ENCODE results near the gene C14orf180.

Gene C14orf180

DNA sequence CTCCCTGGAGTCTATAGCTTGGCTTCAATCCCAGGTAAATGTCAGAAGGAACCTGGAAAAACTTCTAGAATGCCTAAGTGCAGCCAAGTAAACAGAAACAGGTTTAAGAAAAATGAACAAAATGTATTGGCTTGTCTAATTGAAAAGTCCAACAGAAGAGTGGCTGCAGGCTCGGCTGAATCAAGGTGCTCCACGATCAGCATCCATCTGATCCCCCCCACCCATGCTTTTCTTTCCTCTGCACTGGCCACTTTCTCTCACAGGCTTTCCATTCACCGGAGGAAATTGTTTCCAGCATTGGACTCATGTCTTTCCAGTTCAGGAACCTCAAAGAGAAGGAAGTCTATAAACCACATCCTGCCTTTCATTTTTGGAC, 42.0 kb upstream of the C14orf180 start:
- CTCF ChIA-PET: no interaction called here
- H3K4me3 ChIP-seq (ENCODE audit: low read depth, low read length): no peak overlapping the region
- POLR2A ChIA-PET: no interaction called here
- TF ChIP-seq, protein P1, sequence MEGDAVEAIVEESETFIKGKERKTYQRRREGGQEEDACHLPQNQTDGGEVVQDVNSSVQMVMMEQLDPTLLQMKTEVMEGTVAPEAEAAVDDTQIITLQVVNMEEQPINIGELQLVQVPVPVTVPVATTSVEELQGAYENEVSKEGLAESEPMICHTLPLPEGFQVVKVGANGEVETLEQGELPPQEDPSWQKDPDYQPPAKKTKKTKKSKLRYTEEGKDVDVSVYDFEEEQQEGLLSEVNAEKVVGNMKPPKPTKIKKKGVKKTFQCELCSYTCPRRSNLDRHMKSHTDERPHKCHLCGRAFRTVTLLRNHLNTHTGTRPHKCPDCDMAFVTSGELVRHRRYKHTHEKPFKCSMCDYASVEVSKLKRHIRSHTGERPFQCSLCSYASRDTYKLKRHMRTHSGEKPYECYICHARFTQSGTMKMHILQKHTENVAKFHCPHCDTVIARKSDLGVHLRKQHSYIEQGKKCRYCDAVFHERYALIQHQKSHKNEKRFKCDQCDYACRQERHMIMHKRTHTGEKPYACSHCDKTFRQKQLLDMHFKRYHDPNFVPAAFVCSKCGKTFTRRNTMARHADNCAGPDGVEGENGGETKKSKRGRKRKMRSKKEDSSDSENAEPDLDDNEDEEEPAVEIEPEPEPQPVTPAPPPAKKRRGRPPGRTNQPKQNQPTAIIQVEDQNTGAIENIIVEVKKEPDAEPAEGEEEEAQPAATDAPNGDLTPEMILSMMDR (IDR thresholded peaks at IDR 0.05; ENCODE audit: insufficient read depth, low read length, missing control alignments): no peak
- no peak for DNase-seq (ENCODE audit: low read depth, low spot score)

DNA sequence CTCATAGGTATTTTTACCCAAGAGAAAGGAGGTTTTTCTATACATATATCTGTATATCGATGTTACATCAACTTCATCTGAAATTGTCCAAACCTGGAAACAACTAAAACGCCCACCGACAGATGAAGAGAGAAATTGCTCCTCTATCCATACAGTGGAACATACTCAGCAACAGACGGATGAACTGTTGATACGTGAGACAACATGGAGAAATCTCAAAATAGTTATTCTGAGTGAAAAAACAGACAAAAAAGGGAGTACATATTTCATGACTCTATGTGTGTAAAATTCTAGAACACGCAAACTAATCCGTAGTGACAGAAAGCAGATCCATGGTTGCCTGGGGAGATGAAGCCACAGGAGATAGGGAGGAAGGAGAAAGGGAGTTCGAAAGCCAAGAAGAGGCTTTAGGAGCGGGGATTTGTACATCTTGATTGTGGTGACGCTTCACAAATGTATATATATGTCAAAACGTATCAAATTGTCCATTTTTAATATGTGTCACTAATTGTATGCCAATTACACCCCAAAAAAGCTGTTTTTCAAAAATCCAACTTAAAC, 37.6 kb upstream of the C14orf180 start:
- POLR2A ChIA-PET: no interaction called here
- TF ChIP-seq, protein P1 (IDR thresholded peaks at IDR 0.05; ENCODE audit: insufficient read depth, low read length, missing control alignments): no peak
- no peak overlapping the region for H3K4me3 ChIP-seq (ENCODE audit: low read depth, low read length)
- no peak for DNase-seq (ENCODE audit: low read depth, low spot score)
- CTCF ChIA-PET: no interaction called here

DNA sequence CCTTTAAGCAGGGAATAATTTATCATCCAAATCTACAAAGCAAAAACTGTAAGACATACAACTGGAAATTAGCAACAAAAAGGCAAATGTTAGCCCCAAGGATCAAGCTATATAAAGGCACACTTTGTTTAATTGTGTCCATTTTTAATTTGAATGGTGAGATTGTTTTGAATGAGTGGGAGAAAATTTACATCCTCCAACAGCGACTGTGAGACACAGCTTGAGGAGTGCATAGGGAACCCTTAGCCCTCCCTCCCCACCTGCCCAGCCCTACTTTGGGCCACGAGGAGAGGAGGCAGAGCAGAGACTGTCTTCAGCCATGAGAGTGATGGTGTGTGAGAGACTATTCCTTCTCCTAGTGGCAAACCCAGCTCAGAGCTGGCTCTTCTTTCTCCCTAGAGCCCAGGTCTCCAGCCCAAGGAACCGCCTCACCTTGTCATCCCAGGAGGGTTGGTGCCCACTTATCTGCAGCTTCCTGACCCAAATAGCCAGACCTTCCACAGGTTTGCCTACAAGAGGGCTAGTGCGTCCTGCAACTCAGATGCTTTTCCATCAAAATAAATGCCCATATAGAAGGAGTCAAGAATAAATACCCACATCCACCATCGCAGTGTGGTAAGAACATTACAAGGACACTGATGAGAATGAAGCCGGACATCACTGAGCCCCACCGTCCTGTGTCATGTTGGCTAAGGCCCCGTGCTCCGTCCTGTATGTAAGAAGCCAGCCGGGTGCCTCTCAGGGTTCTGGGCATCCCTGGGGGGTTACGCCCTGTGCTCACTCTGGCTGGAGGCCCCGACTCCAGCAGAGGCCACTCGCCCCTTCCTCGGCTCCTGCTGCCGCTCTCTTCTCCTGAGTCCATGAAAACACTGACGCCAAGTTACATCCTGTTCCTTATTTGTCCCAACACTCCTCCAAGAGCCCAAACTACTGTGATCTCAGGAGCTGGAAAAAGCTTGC, 36.4 kb upstream of the C14orf180 start:
- TF ChIP-seq, protein P1 (IDR thresholded peaks at IDR 0.05; ENCODE audit: insufficient read depth, low read length, missing control alignments): no peak
- H3K4me3 ChIP-seq (ENCODE audit: low read depth, low read length): no peak overlapping the region
- ChIA-PET CTCF (no interaction called here), POLR2A (no interaction called here)
- DNase-seq (ENCODE audit: low read depth, low spot score): no peak

DNA sequence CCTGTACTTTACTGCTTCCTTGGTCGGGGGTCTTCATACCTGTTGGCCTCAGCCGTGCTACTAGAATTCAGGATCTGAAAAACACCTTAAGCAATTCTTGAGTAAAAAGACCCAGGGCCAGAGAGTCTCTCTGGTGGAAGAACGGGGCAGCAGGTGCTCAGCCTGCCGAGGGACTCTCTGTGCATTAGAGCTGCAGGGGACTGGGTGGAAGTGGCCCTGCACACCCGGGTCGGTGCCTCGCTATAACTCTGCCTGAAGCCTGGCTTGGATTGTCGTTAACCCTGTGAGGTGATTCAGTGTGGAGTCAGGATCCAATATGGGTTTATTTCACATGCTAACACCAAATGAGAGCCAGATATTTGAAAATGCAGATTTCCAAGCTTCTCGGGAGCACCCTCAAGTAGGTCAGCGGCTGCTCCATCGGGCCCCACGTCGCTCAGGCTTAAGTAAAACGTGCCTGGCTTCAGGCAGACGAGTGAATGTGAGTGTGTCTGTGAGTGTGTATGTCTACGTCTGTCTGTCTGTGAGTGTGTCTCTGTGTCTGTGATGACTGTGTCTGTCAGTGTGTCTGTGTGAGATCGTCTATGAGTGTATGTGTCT, 35.1 kb upstream of the C14orf180 start:
- ChIA-PET POLR2A (no interaction called here), CTCF (no interaction called here)
- no peak for DNase-seq (ENCODE audit: low read depth, low spot score)
- H3K4me3 ChIP-seq (ENCODE audit: low read depth, low read length): no peak overlapping the region
- TF ChIP-seq, protein P1 (IDR thresholded peaks at IDR 0.05; ENCODE audit: insufficient read depth, low read length, missing control alignments): no peak

DNA sequence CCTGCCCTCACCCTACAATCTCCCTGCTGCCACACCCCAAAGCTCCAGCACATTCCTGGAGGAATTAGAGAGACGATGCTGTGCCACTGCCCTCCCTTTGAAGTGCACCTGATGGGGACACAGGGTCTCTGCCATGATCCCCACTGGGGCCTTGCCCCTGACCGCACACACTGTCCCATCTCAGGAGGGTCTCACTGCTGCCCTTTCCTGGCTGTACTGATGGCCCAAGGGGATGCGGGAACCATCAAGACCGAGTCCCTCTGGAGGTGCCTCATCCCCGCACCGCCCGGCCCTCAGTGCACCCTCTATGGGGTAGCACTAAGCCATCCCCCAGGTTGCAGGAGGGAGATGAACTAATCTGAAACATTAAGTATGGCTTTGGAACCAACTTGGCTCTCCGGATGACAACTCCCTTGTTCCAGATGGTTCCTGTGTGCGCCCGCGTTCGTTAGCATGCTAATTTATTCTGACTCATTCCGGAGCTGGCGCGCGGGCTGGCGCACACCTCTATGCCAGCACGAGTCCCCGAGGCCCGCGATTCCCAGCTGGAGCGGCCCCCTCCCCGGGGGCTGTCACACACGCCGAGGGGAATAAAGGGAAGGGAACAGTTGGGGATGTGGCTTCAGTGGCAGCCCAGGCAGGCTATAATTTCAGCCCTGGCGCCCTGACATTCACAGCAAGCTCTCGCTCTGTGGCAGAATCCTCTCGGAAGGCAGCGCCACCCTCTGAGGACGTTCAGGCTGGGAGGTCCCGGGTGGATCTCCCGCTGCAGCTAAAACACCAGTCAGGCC, 34.2 kb upstream of the C14orf180 start:
- no peak overlapping the region for H3K4me3 ChIP-seq (ENCODE audit: low read depth, low read length)
- DNase-seq (ENCODE audit: low read depth, low spot score): no peak
- POLR2A ChIA-PET: no interaction called here
- TF ChIP-seq, protein P1 (IDR thresholded peaks at IDR 0.05; ENCODE audit: insufficient read depth, low read length, missing control alignments): no peak
- CTCF ChIA-PET: interaction anchor here (1.5 kb wide), 1 partner anchor 19 kb away, joined by 6 read pairs; no protein-coding TSS in a partner anchor
